Stimulated activated CD8-positive, alpha-beta memory T cell treated with anti-CD3 and anti-CD28 coated beads, Interleukin-12 subunit alpha, Interleukin-12 subunit beta, amount 100 ng/mL, for 24 hours (primary cell): ENCODE data around the gene MACROD1.

Source experiments
- DNase-seq: peaks from one replicate; pipeline ENCODE4 v3.0.0-alpha.2; 2020; ENCODE audit errors: extremely low read depth

Gene MACROD1

GRCh38 chr11:64077607-64078006, 88.3 kb downstream of the MACROD1 start:
- DNase-seq, result no peak

GRCh38 chr11:64076758-64077157, 89.2 kb downstream of the MACROD1 start:
- no peak for DNase-seq

GRCh38 chr11:64074239-64074638, 91.7 kb downstream of the MACROD1 start:
- no peak for DNase-seq

GRCh38 chr11:64073542-64073941, 92.4 kb downstream of the MACROD1 start:
- no peak for DNase-seq

- no peak for DNase-seq
Observed at GRCh38 chr11:64072871-64073270, 93.0 kb downstream of the MACROD1 start.

GRCh38 chr11:64072403-64072802, 93.5 kb downstream of the MACROD1 start:
- no peak for DNase-seq

GRCh38 chr11:64071849-64072248, 94.1 kb downstream of the MACROD1 start:
- no peak for DNase-seq

- DNase-seq, result no peak
Observed at GRCh38 chr11:64070314-64070681, 95.6 kb downstream of the MACROD1 start.

GRCh38 chr11:64069401-64070313, 96.3 kb downstream of the MACROD1 start:
- no peak for DNase-seq

GRCh38 chr11:64068705-64069400, 97.1 kb downstream of the MACROD1 start:
- DNase-seq, result no peak

- DNase-seq, result no peak
Observed at GRCh38 chr11:64067230-64067993, 98.5 kb downstream of the MACROD1 start.

- DNase-seq, result no peak
Observed at GRCh38 chr11:64065712-64066111, 100.2 kb downstream of the MACROD1 start.

GRCh38 chr11:64065141-64065465, 100.8 kb downstream of the MACROD1 start:
- no peak for DNase-seq

- no peak for DNase-seq
Observed at GRCh38 chr11:64064374-64065140, 101.4 kb downstream of the MACROD1 start.

- no peak for DNase-seq
Observed at GRCh38 chr11:64063777-64064176, 102.1 kb downstream of the MACROD1 start.

- no peak for DNase-seq
Observed at GRCh38 chr11:64062185-64063039, 103.5 kb downstream of the MACROD1 start.

- peak; percentile 19 for DNase-seq
Observed at GRCh38 chr11:64060861-64061444, 105.0 kb downstream of the MACROD1 start.

- no peak for DNase-seq
Observed at GRCh38 chr11:64060263-64060860, 105.6 kb downstream of the MACROD1 start.

GRCh38 chr11:64059339-64060140, 106.4 kb downstream of the MACROD1 start:
- no peak for DNase-seq
